Measurements from ENCODE around the gene PRXL2B. TPM values are rescaled to one million over a fixed set of nuclear protein-coding genes. Genes with fewer than 3 reads are reported as not detected.
A peak's percentile ranks its signal among the peaks of the same experiment; 100 is the strongest.

The PRXL2B gene
- total and polyA plus RNA-seq, 10 of the 15 experiments (the other 5 are each of a cell fraction or from before 2014, with no cell fraction given) = 0.44 to 5.6 (median 4.0) TPM

- TF ChIP-seq E2F4 (IDR thresholded peaks at IDR 0.05; ENCODE audit: low read depth, low read length) = no peak
- no peak for TF ChIP-seq ZNF207 (IDR thresholded peaks at IDR 0.05; ENCODE audit: borderline replicate concordance)
- TF ChIP-seq BCL3 (IDR thresholded peaks at IDR 0.05; ENCODE audit: borderline replicate concordance, insufficient read depth, low read depth, low read length, poor library complexity, severe bottlenecking) = peak; percentile 43
- peak; percentile 66; the same call in 1 of the 2 replicates for TF ChIP-seq FOXM1 (IDR thresholded peaks at IDR 0.05; ENCODE audit: low read depth, low read length)
- TF ChIP-seq NR2C2 (IDR thresholded peaks at IDR 0.05; ENCODE audit: borderline replicate concordance, control insufficient read depth, insufficient read length, low read depth) = no peak
- peak; percentile 56 for TF ChIP-seq MXI1 (IDR thresholded peaks at IDR 0.05; ENCODE audit: low read depth, low read length)
- no peak for TF ChIP-seq STAT1 (conservative IDR thresholded peaks at IDR 0.05)
- no peak for TF ChIP-seq ELK1 (IDR thresholded peaks at IDR 0.05; ENCODE audit: low read depth, low read length)
- peak; percentile 95 for TF ChIP-seq RUNX3 (IDR thresholded peaks at IDR 0.05; ENCODE audit: low read length)
- no peak for TF ChIP-seq ZNF384 (IDR thresholded peaks at IDR 0.05; ENCODE audit: borderline replicate concordance, low read depth, low read length)
- TF ChIP-seq SUZ12 (IDR thresholded peaks at IDR 0.05; ENCODE audit: unreplicated experiment) = no peak
- TF ChIP-seq NKRF (conservative IDR thresholded peaks at IDR 0.05) = peak; percentile 39
- TF ChIP-seq CREB1 (IDR thresholded peaks at IDR 0.05; ENCODE audit: low read depth) = 0 out of 2 replicates have a peak, but pooled peaks have one; percentile 5
- TF ChIP-seq SUPT20H (IDR thresholded peaks at IDR 0.05; ENCODE audit: borderline replicate concordance, control insufficient read depth, low read depth, low read length) = no peak
- peak; percentile 17; the same call in 1 of the 2 replicates for TF ChIP-seq PRDM15 (CRISPR knock-in tag; IDR thresholded peaks at IDR 0.05)
- peak; percentile 83 for TF ChIP-seq NR2F1 (conservative IDR thresholded peaks at IDR 0.05)
- TF ChIP-seq SIX5 (IDR thresholded peaks at IDR 0.05; ENCODE audit: low read depth, low read length, severe bottlenecking) = no peak
- peak; percentile 24; the same call in 1 of the 2 replicates for TF ChIP-seq SPI1 (IDR thresholded peaks at IDR 0.05; ENCODE audit: borderline replicate concordance, insufficient read depth, low read depth, low read length)
- peak; percentile 82 for TF ChIP-seq MAX (IDR thresholded peaks at IDR 0.05; ENCODE audit: low read depth, low read length)
Observed at GRCh38 chr1:2555634-2556276, 30.8 kb upstream of the PRXL2B start (continued).

All from GM12878 (cell line).